ENCODE data around the gene SLK. TPM values are rescaled to one million over a fixed set of nuclear protein-coding genes. Genes with fewer than 3 reads are reported as not detected.
A peak's percentile ranks its signal among the peaks of the same experiment; 100 is the strongest.

Gene SLK
- total and polyA plus RNA-seq, 2 donors from 2014 or later, result 12.3 to 45.5 TPM

GRCh38 chr10:103954543-103954942, 12.4 kb upstream of the SLK start:
- H3K9me3 ChIP-seq (ENCODE audit: control insufficient read depth in 2 of 3, insufficient read depth in 1 of 3, low read length in 3 of 3), result no peaks in the 10 kb centered on the region
- TF ChIP-seq CTCF (IDR thresholded peaks at IDR 0.05; ENCODE audit: borderline replicate concordance, extremely low read depth, insufficient read depth), result no peak
- intact Hi-C loops (cut with DNase I), result no loop called here
- DNase-seq (no peak), FAIRE-seq (no peak)
- no peak overlapping the region for H3K27ac ChIP-seq (ENCODE audit: low read depth in 2 of 2, low read length in 2 of 2)
- no peaks in the 10 kb centered on the region for H3K36me3 ChIP-seq (ENCODE audit: control insufficient read depth in 2 of 3, insufficient read depth in 3 of 3, low read length in 3 of 3)
- no peak overlapping the region for H3K4me3 ChIP-seq (ENCODE audit: low read length in 3 of 3)
- no peaks in the 10 kb centered on the region for H3K27me3 ChIP-seq (ENCODE audit: control insufficient read depth, insufficient read depth, low read length)
- H3K9ac ChIP-seq (ENCODE audit: low read length in 3 of 3), result no peak overlapping the region
- no peaks in the 10 kb centered on the region for H3K4me1 ChIP-seq (ENCODE audit: control insufficient read depth in 2 of 3, insufficient read depth in 2 of 3, low read depth in 1 of 3, low read length in 3 of 3)

GRCh38 chr10:103958996-103959395, 7.9 kb upstream of the SLK start:
- no peaks in the 10 kb centered on the region for H3K4me1 ChIP-seq (ENCODE audit: control insufficient read depth in 2 of 3, insufficient read depth in 2 of 3, low read depth in 1 of 3, low read length in 3 of 3)
- no peak overlapping the region for H3K9ac ChIP-seq (ENCODE audit: low read length in 3 of 3)
- DNase-seq (no peak), FAIRE-seq (no peak)
- H3K9me3 ChIP-seq (ENCODE audit: control insufficient read depth in 2 of 3, insufficient read depth in 1 of 3, low read length in 3 of 3), result no peaks in the 10 kb centered on the region
- TF ChIP-seq CTCF (IDR thresholded peaks at IDR 0.05; ENCODE audit: borderline replicate concordance, extremely low read depth, insufficient read depth), result no peak
- no peak overlapping the region for H3K4me3 ChIP-seq (ENCODE audit: low read length in 3 of 3)
- intact Hi-C loops (cut with DNase I), result no loop called here
- H3K27me3 ChIP-seq (ENCODE audit: control insufficient read depth, insufficient read depth, low read length), result no peaks in the 10 kb centered on the region
- no peaks in the 10 kb centered on the region for H3K36me3 ChIP-seq (ENCODE audit: control insufficient read depth in 2 of 3, insufficient read depth in 3 of 3, low read length in 3 of 3)
- H3K27ac ChIP-seq (ENCODE audit: low read depth in 2 of 2, low read length in 2 of 2), result no peak overlapping the region

GRCh38 chr10:103960103-103960502, 6.8 kb upstream of the SLK start:
- TF ChIP-seq CTCF (IDR thresholded peaks at IDR 0.05; ENCODE audit: borderline replicate concordance, extremely low read depth, insufficient read depth), result no peak
- FAIRE-seq (no peak), DNase-seq (no peak)

GRCh38 chr10:103967448-103968071, 620 bp downstream of the SLK start:
- Histone ChIP-seq H3K9ac (ENCODE audit: low read length in 3 of 3) (peak overlapping the region; percentile 85 to 100 (median 93)), H3K36me3 (ENCODE audit: control insufficient read depth in 2 of 3, insufficient read depth in 3 of 3, low read length in 3 of 3) (no peaks in the 10 kb centered on the region), H3K27me3 (ENCODE audit: control insufficient read depth, insufficient read depth, low read length) (no peaks in the 10 kb centered on the region), H3K4me1 (ENCODE audit: control insufficient read depth in 2 of 3, insufficient read depth in 2 of 3, low read depth in 1 of 3, low read length in 3 of 3) (peaks cover 3 to 14% (median 3%) of the 10 kb centered on the region in 3 donors), H3K27ac (ENCODE audit: low read depth in 2 of 2, low read length in 2 of 2) (peak overlapping the region; percentile 93 to 96), H3K4me3 (ENCODE audit: low read length in 3 of 3) (peak overlapping the region; percentile 94 to 100 (median 98)), H3K9me3 (ENCODE audit: control insufficient read depth in 2 of 3, insufficient read depth in 1 of 3, low read length in 3 of 3) (no peaks in the 10 kb centered on the region)
- intact Hi-C loops (cut with DNase I), result no loop called here
- peak in 4 of 5 donors; percentile 39 to 72 (median 56) for DNase-seq
- no peak for FAIRE-seq
- TF ChIP-seq CTCF (IDR thresholded peaks at IDR 0.05; ENCODE audit: borderline replicate concordance, extremely low read depth, insufficient read depth), result peak; percentile 3

More at GRCh38 chr10:103960103-103960502, 6.8 kb upstream of the SLK start:
- Histone ChIP-seq H3K4me1 (ENCODE audit: control insufficient read depth in 2 of 3, insufficient read depth in 2 of 3, low read depth in 1 of 3, low read length in 3 of 3) (no peaks in the 10 kb centered on the region), H3K9ac (ENCODE audit: low read length in 3 of 3) (no peak overlapping the region), H3K27me3 (ENCODE audit: control insufficient read depth, insufficient read depth, low read length) (no peaks in the 10 kb centered on the region), H3K36me3 (ENCODE audit: control insufficient read depth in 2 of 3, insufficient read depth in 3 of 3, low read length in 3 of 3) (no peaks in the 10 kb centered on the region), H3K9me3 (ENCODE audit: control insufficient read depth in 2 of 3, insufficient read depth in 1 of 3, low read length in 3 of 3) (no peaks in the 10 kb centered on the region), H3K27ac (ENCODE audit: low read depth in 2 of 2, low read length in 2 of 2) (no peak overlapping the region), H3K4me3 (ENCODE audit: low read length in 3 of 3) (no peak overlapping the region)
- intact Hi-C loops (cut with DNase I), result no loop called here
